Gastroesophageal sphincter (tissue), 2 donors: ENCODE measurements around the gene ATP8A1.

Experiments used
- EP300 ChIP-seq: sonication (generic); formaldehyde crosslinking; IDR thresholded peaks from one replicate; pipeline ENCODE4 v1.6.1; 2017; ENCODE audit warnings: antibody characterized with exemption, mild to moderate bottlenecking
- POLR2A ChIP-seq, 2 donors: fragments of 450-650 bp; IDR thresholded peaks; one replicate each; pipeline ENCODE4 v1.6.1; 2017; ENCODE audit warnings: antibody characterized with exemption in 2 of 2, mild to moderate bottlenecking in 2 of 2, moderate library complexity in 1 of 2

- TF ChIP-seq EP300 (no peak), POLR2A (IDR thresholded peaks at IDR 0.05) (no peak)
Measured at GRCh38 chr4:42570221-42570620, 86.7 kb downstream of the ATP8A1 start.
